HepG2 (cell line): Measurements from ENCODE around the gene ZNF530. TPM values are rescaled to one million over a fixed set of nuclear protein-coding genes. Genes with fewer than 3 reads are reported as not detected.
A peak's percentile ranks its signal among the peaks of the same experiment; 100 is the strongest.

ENCODE experiments used
- POLR2A ChIP-seq, 2 experiments: IDR thresholded peaks; 2 replicates each; pipeline ENCODE4 v1.6.1; 2011; ENCODE audit warnings: low read depth in 2 of 2, low read length in 2 of 2, mild to moderate bottlenecking in 1 of 2, moderate library complexity in 1 of 2; ENCODE audit not compliant: insufficient read depth in 1 of 2
- RELA ChIP-seq: sonication (generic); formaldehyde crosslinking; IDR thresholded peaks from 2 replicates; pipeline ENCODE4 v1.4.0; 2020; ENCODE audit warnings: missing genetic modification reagents
- RXRB ChIP-seq: IDR thresholded peaks from 2 replicates; pipeline ENCODE4 v1.6.1; 2016; ENCODE audit warnings: borderline replicate concordance, missing genetic modification reagents, missing compliant biosample characterization
- SRSF1 ChIP-seq: fragments of 200-400 bp; formaldehyde crosslinking; optimal IDR thresholded peaks from 2 replicates; pipeline ENCODE3; 2017; ENCODE audit warnings: mild to moderate bottlenecking, low read depth, low read length, moderate library complexity
- USF2 ChIP-seq, 2 experiments: sonication (generic) in 1 of 2; formaldehyde crosslinking in 1 of 2; IDR thresholded peaks; 2 replicates each; pipeline versions ENCODE4 v1.5.1 to v1.6.1; 2011 to 2020; ENCODE audit warnings: borderline replicate concordance in 1 of 2, low read depth in 1 of 2, low read length in 1 of 2, mild to moderate bottlenecking in 1 of 2, missing genetic modification reagents in 1 of 2, moderate library complexity in 1 of 2
- WIZ ChIP-seq: sonication (generic); formaldehyde crosslinking; IDR thresholded peaks from 2 replicates; pipeline ENCODE4 v1.5.1; 2020; ENCODE audit warnings: mild to moderate bottlenecking, missing genetic modification reagents
- YEATS2 ChIP-seq: sonication (generic); formaldehyde crosslinking; IDR thresholded peaks from 2 replicates; pipeline ENCODE4 v1.4.0; 2020; ENCODE audit warnings: missing genetic modification reagents, borderline replicate concordance
- ZFP91 ChIP-seq: sonication (generic); formaldehyde crosslinking; IDR thresholded peaks from 2 replicates; pipeline ENCODE4 v1.9.0; 2022; ENCODE audit warnings: missing genetic modification reagents, mild to moderate bottlenecking, borderline replicate concordance
- ZMYM2 ChIP-seq: sonication (generic); formaldehyde crosslinking; IDR thresholded peaks from 2 replicates; pipeline ENCODE4 v1.8.0; 2022; ENCODE audit warnings: mild to moderate bottlenecking, missing genetic modification reagents
- ZNF136 ChIP-seq: sonication (generic); formaldehyde crosslinking; IDR thresholded peaks from 2 replicates; pipeline ENCODE4 v1.8.1; 2022; ENCODE audit warnings: low read depth, mild to moderate bottlenecking, moderate library complexity, missing genetic modification reagents
- ZNF225 ChIP-seq: sonication (generic); formaldehyde crosslinking; IDR thresholded peaks from 2 replicates; pipeline ENCODE4 v1.4.0; 2020; ENCODE audit warnings: mild to moderate bottlenecking, missing genetic modification reagents
- ZNF333 ChIP-seq: sonication (generic); formaldehyde crosslinking; IDR thresholded peaks from 2 replicates; pipeline ENCODE4 v1.4.0; 2020; ENCODE audit warnings: mild to moderate bottlenecking, missing genetic modification reagents, borderline replicate concordance
- ZSCAN20 ChIP-seq: sonication (generic); formaldehyde crosslinking; IDR thresholded peaks from 2 replicates; pipeline ENCODE4 v1.4.0; 2020; ENCODE audit warnings: missing genetic modification reagents, mild to moderate bottlenecking, borderline replicate concordance
- polyA plus RNA-seq, 8 experiments: library from polyadenylated mRNA; depleted of rRNA in 3 of 8; stranded (reverse) in 7 of 8; unstranded in 1 of 8; fragments of >200 nt; fragmentation: Illumina TruSeq in 4 of 8; extraction: Trizol in 4 of 8; gene quantifications; 2 replicates each; pipeline versions ENCODE4 v1.2.1 to v1.2.3, GENCODE V29; 2011 to 2016; ENCODE audit warnings: low read depth in 4 of 8, missing spikeins in 1 of 8, mixed read lengths in 1 of 8; ENCODE audit not compliant: insufficient read depth in 1 of 8
- total RNA-seq, 5 experiments: library from RNA; depleted of rRNA; stranded (reverse); fragments of >200 nt; fragmentation: Illumina TruSeq; extraction: Trizol; gene quantifications; 2 replicates each; pipeline ENCODE4 v1.2.3, GENCODE V29; 2016; ENCODE audit warnings: low read depth in 1 of 5
- TF ChIP-seq, protein P1 (sequence below): sonication (generic); formaldehyde crosslinking; IDR thresholded peaks from 2 replicates; pipeline ENCODE4 v1.4.0; 2020; ENCODE audit warnings: low read depth, missing genetic modification reagents
- TF ChIP-seq, protein P2 (sequence below): sonication (generic); formaldehyde crosslinking; IDR thresholded peaks from 2 replicates; pipeline ENCODE4 v1.5.1; 2020; ENCODE audit warnings: mild to moderate bottlenecking, missing genetic modification reagents, moderate library complexity

Gene ZNF530
- total and polyA plus RNA-seq, 2 of the 13 experiments (the other 11 are each of a cell fraction or from before 2014, with no cell fraction given): 1.1 to 7.8 TPM

- TF ChIP-seq ZFP91: peak; percentile 85; the same call in 1 of the 2 replicates
- 0 out of 2 replicates have a peak, but pooled peaks have one; percentile 59 for TF ChIP-seq ZNF225 (CRISPR knock-in tag)
- TF ChIP-seq POLR2A (IDR thresholded peaks at IDR 0.05; ENCODE audit: insufficient read depth in 1 of 2, low read depth in 2 of 2, low read length in 2 of 2): peak; percentile 31 to 74; a peak in 2 of 4 replicates
- TF ChIP-seq, protein P1, sequence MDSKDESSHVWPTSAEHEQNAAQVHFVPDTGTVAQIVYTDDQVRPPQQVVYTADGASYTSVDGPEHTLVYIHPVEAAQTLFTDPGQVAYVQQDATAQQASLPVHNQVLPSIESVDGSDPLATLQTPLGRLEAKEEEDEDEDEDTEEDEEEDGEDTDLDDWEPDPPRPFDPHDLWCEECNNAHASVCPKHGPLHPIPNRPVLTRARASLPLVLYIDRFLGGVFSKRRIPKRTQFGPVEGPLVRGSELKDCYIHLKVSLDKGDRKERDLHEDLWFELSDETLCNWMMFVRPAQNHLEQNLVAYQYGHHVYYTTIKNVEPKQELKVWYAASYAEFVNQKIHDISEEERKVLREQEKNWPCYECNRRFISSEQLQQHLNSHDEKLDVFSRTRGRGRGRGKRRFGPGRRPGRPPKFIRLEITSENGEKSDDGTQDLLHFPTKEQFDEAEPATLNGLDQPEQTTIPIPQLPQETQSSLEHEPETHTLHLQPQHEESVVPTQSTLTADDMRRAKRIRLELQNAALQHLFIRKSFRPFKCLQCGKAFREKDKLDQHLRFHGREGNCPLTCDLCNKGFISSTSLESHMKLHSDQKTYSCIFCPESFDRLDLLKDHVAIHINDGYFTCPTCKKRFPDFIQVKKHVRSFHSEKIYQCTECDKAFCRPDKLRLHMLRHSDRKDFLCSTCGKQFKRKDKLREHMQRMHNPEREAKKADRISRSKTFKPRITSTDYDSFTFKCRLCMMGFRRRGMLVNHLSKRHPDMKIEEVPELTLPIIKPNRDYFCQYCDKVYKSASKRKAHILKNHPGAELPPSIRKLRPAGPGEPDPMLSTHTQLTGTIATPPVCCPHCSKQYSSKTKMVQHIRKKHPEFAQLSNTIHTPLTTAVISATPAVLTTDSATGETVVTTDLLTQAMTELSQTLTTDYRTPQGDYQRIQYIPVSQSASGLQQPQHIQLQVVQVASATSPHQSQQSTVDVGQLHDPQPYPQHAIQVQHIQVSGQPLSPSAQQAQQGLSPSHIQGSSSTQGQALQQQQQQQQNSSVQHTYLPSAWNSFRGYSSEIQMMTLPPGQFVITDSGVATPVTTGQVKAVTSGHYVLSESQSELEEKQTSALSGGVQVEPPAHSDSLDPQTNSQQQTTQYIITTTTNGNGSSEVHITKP (CRISPR knock-in tag): 0 out of 2 replicates have a peak, but pooled peaks have one; percentile 46
- peak; percentile 72; the same call in 1 of the 2 replicates for TF ChIP-seq YEATS2 (CRISPR knock-in tag)
- TF ChIP-seq RELA: peak; percentile 65; the same call in 1 of the 2 replicates
- no peak for TF ChIP-seq USF2 (IDR thresholded peaks at IDR 0.05; ENCODE audit: low read depth, low read length)
- TF ChIP-seq USF2 (CRISPR knock-in tag; IDR thresholded peaks at IDR 0.05; ENCODE audit: borderline replicate concordance): no peak
- TF ChIP-seq ZSCAN20 (CRISPR knock-in tag): no peak
- TF ChIP-seq, protein P2, sequence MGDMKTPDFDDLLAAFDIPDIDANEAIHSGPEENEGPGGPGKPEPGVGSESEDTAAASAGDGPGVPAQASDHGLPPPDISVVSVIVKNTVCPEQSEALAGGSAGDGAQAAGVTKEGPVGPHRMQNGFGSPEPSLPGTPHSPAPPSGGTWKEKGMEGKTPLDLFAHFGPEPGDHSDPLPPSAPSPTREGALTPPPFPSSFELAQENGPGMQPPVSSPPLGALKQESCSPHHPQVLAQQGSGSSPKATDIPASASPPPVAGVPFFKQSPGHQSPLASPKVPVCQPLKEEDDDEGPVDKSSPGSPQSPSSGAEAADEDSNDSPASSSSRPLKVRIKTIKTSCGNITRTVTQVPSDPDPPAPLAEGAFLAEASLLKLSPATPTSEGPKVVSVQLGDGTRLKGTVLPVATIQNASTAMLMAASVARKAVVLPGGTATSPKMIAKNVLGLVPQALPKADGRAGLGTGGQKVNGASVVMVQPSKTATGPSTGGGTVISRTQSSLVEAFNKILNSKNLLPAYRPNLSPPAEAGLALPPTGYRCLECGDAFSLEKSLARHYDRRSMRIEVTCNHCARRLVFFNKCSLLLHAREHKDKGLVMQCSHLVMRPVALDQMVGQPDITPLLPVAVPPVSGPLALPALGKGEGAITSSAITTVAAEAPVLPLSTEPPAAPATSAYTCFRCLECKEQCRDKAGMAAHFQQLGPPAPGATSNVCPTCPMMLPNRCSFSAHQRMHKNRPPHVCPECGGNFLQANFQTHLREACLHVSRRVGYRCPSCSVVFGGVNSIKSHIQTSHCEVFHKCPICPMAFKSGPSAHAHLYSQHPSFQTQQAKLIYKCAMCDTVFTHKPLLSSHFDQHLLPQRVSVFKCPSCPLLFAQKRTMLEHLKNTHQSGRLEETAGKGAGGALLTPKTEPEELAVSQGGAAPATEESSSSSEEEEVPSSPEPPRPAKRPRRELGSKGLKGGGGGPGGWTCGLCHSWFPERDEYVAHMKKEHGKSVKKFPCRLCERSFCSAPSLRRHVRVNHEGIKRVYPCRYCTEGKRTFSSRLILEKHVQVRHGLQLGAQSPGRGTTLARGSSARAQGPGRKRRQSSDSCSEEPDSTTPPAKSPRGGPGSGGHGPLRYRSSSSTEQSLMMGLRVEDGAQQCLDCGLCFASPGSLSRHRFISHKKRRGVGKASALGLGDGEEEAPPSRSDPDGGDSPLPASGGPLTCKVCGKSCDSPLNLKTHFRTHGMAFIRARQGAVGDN (CRISPR knock-in tag): peak; percentile 73
- TF ChIP-seq RXRB (CRISPR knock-in tag): peak; percentile 46; the same call in 1 of the 2 replicates
- no peak for TF ChIP-seq ZNF136 (CRISPR knock-in tag)
- TF ChIP-seq ZMYM2: no peak
- TF ChIP-seq ZNF333 (CRISPR knock-in tag): peak; percentile 45; the same call in 1 of the 2 replicates
- peak; percentile 52 for TF ChIP-seq SRSF1
- TF ChIP-seq WIZ (CRISPR knock-in tag): no peak
Observed at GRCh38 chr19:57632987-57633831, 33.5 kb downstream of the ZNF530 start, which contains the start of gene ZNF211 (continued).
